DMS 273 (cell line): ENCODE data around the gene OIP5.
"Not testable (repeated sequence)": the region's sequence is repeated elsewhere in the genome, so short reads cannot be mapped to it uniquely, and the experiment has no call there.

Experiments
- DNase-seq: peaks from one replicate; lab custom pipeline; 2025; ENCODE audit not compliant: unreplicated experiment; lab: John Stamatoyannopoulos, UW

OIP5 gene

DNA sequence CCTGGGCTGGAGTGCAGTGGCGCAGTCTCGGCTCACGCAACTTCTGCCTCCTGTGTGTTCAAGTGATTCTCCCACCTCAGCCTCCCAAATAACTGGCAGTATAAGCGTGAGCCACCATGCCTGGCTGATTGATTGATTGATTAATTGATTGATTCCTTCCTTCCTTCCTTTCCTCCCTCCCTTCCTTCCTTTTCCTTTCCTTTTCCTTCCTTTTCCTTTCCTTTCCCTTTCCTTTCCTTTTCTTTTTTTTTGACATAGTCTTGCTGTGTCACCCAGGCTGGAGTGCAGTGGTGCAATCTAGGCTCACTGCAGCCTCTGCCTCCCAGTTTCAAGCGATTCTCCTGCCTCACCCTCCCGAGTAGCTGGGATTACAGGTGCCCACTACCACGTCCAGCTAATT lies 71.5 kb downstream of the OIP5 start:
- DNase-seq = not testable (repeated sequence)

DNA sequence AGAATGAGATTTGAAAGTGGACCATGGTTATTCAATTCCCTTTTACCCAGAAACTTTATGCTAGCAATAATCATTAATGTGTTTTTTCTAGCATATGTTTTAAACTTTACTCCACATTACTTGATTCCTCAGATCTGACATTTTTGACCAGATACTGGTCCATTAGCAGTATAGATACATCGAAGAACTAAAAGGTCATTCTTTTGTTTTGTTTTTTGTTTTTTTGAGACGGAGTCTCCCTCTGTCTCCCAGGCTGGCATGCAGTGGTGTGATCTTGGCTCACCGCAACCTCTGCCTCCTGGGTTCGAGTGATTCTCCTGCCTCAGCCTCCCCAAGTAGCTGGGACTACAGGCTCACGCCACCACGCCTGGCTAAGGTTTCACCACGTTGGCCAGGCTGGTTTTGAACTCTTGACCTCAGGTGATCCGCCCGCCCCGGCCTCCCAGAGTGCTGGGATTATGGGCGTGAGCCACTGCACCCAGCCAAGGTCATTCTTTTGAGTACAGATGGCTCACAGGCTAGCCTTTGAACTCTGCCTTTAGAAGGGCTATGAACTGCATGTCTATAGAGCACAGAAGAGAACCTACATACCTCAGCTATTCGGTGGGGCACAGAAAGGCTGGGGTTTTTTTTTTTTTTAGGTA lies 72.7 kb downstream of the OIP5 start:
- no peak for DNase-seq
